HCT116 (cell line): ENCODE results near the gene MBOAT7.
"Not testable (repeated sequence)": the region's sequence is repeated elsewhere in the genome, so short reads cannot be mapped to it uniquely, and the experiment has no call there.

Experiments used
- ATF3 ChIP-seq: IDR thresholded peaks from 2 replicates; pipeline ENCODE4 v1.6.1; 2012
- POLR2A ChIP-seq: IDR thresholded peaks from 2 replicates; pipeline ENCODE4 v1.7.0; 2011; ENCODE audit warnings: borderline replicate concordance; ENCODE audit not compliant: insufficient read depth, insufficient read length; ENCODE audit errors: extremely low read depth
- SIN3A ChIP-seq: IDR thresholded peaks from 2 replicates; pipeline ENCODE4 v1.6.1; 2012; ENCODE audit warnings: low read depth
- YY1 ChIP-seq: IDR thresholded peaks from 2 replicates; pipeline ENCODE4 v1.6.1; 2011; ENCODE audit warnings: low read length, low read depth, moderate library complexity, mild to moderate bottlenecking; ENCODE audit not compliant: insufficient replicate concordance; ENCODE audit errors: extremely low read depth

- TF ChIP-seq SIN3A, POLR2A, YY1, ATF3: not testable (repeated sequence)
Observed at GRCh38 chr19:54194463-54194862, 5.1 kb upstream of the MBOAT7 start.
